HUDEP-2 (cell line): ENCODE data around the gene WDR31.
A peak's percentile ranks its signal among the peaks of the same experiment; 100 is the strongest.
"Not testable (repeated sequence)": the region's sequence is repeated elsewhere in the genome, so short reads cannot be mapped to it uniquely, and the experiment has no call there.

Experiments used
- DNase-seq, 76 experiments: peaks; one replicate each; lab custom pipeline; 2025; ENCODE audit not compliant: unreplicated experiment in 76 of 76; lab: John Stamatoyannopoulos, UW

WDR31 gene

DNA sequence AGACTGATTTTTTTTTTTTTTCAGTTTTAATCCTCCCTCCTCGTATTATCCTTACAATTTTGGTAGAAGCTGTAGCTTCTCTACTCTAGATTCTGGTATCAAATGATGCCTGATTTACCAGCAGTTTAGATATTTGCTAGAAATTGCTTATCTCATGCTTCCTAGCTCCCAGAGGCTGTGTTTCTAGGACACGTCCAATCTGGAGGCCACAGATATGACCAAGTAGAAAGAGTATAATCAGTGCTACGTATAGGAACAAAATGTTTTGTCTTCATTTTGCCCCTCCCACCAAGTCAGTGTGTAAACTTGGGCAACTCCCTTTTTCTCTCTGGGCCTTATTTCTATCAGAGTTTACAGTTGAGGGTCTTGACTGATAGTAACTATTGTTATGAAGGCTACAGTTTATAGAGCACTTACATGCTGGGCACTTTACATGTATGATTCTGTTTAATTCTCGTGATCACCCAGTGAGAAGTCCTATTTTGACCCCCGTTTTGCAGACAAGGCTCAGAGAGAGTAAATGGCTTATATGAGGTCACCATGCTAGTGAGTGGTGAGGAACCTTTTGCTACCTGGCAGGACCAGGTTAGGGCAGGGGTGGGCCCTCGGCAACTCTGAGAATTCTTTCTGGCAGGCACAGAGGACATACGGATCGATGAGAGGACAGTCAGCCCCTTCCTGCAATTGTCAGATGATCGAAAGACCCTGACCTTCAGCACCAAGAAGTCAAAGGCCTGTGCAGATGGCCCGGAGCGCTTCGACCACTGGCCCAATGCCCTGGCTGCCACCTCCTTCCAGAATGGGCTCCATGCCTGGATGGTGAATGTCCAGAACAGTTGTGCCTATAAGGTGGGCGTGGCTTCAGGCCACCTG lies 29.1 kb upstream of the WDR31 start:
- peak in 65 of 76 experiments; percentile 13 to 96 (median 71) for DNase-seq

DNA sequence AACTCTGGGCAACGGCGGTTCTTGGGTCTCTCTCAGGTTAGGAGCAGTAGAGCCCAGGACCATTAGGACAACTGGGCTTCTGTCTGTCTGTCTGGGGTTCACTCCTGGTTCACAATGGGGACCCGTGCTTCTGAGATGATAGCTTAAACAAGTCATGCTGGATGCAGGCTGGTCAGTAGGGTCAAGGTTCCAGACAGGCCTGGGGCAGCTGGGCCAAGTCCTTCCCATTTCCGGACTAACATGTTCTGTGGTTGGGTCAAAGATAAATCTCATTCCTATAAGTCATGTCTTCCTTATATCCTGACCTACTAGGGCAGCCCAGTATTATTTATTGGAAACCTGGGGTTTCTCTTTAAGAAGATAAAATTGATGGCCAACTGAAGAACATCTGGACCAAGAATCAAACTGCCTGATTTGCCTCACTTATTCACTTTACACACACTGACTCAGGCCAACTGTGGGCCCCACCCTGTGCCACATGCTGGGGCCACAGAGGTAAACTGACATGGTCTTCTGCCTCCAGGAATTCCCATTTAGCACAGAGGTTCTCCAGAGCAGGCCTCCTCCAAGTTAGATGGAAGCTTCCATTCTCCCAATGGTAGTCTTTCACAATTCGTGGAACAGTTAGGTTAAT lies 28.4 kb upstream of the WDR31 start:
- DNase-seq: peak in 51 of 76 experiments; percentile 15 to 80 (median 43)

DNA sequence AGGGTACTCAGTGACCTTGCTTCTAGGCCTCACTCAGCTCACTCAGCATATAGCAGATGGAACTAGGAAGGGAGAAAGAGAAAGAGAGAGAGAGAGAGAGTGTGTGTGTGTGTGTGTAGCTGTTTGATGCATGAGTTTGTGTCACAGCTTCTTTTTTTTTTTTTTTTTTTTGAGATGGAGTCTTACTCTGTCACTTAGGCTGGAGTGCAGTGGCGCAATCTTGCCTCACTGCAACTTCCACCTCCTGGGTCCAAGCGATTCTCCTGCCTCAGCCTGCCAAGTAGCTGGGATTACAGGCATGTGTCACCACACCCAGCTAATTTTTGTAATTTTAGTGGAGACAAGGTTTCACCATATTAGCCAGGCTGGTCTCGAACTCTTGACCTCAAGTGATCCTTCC lies 25.6 kb upstream of the WDR31 start:
- DNase-seq: not testable (repeated sequence)

DNA sequence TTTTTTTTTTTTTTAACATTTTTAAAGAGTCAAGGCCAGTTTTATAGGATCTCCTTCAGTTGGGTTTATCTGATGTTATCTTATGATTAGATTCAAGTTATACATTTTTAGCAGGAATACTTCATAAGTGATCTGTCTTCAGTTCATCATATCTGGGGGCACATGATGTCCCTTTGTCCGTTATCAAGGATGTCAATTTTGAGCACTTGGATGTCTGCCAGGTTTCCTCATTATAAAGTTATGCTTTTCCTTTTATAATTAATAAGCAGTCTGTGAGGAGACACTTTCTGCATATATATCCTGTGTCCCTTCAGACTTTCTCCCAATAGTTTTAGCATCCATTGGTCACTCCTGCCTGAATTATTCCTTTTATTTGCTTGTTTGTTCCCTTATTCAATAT lies 24.9 kb upstream of the WDR31 start:
- DNase-seq: peak in 18 of 76 experiments; percentile 4 to 58 (median 26)

DNA sequence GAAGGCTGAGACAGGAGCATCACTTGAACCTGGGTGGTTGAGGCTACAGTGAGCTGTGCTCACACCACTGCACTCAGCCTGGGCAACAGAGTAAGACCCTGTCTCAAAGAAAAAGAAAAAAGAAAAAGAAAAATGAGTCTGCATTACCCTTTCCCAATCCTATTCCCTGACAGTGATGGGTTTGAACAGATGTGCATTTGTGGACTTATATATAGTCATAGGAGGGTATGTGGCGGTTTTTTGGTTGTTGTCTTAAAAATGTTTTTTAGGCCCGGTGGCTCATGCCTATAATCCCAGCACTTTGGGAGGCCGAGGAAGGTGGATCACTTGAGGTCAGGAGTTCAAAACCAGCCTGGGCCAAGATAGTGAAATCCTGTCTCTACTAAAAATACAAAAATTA lies 23.3 kb upstream of the WDR31 start:
- no peak for DNase-seq

DNA sequence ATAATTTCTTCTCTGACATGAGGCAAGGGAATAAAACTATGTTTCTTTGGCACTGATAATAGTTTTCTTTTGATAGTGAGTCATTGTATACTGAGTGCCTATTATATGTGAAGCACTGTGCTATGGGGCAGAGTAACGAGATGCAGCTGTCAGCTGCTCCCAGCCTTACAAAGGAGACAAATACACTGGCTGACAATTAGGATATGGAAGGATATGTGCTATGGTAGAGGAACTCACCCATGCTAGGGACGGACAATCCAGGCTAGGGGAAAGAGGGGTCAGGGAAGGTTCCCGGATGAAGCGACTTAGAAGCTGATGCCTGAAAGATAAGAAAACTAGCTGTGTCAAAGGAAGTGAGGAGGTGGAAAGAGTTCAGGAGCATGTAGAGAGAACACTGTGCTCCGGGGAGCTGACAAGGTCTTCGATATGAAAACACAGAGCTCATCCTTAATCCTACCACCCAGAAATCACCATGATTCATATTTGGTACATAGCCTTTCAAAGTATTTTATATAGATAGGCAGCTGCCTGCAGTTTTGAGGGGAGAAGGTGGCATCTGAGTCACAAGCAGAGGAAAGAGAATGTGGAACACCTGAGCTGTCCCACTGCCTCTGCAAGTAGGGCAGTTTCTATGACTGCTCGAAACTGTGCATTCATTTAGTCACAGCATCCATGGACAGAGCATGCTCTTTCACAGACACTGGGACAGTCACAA lies 21.4 kb upstream of the WDR31 start:
- DNase-seq: no peak

DNA sequence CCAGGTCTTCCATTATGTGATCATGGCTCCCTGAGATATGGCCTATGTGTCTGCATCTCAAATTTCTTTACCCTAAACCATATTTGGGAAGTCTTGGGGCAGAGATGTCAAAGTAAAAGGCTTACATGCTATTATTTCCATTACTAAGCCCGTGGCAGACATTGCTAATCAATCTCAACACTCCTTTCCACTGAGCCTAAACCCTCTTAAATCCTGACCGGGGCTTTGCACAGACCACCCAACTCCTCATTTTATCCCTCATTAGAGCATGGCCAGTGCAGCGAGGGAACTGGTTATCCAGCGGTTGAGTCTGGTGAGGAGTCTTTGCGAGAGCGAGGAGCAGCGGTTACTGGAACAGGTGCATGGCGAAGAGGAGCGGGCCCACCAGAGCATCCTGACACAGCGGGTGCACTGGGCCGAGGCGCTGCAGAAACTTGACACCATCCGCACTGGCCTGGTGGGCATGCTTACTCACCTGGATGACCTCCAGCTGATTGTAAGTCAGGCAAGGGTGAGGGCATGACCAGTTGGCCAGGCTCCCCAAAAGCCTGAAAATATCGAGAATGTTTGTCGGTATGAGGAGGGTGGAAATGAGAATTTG lies 20.3 kb upstream of the WDR31 start:
- DNase-seq: no peak

DNA sequence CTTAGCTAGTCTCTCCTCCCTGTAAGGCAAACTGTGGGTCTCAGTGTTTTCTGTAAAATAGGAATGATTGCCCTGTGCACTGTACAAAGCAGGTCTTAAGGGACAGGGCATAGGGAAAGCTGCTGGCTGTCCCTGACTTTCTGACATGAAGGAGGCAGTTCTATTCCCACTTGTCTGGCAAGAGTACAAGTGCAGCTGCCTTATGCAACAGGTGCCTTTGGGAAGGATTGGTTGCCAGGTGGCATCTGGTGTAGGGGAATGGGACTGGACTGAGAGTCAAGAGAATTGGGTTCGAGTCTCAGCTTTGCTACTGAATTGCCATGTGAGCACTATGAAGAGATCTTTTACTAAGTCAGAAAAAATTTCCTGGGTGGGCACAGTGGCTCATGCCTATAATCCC lies 19.3 kb upstream of the WDR31 start:
- DNase-seq: no peak

DNA sequence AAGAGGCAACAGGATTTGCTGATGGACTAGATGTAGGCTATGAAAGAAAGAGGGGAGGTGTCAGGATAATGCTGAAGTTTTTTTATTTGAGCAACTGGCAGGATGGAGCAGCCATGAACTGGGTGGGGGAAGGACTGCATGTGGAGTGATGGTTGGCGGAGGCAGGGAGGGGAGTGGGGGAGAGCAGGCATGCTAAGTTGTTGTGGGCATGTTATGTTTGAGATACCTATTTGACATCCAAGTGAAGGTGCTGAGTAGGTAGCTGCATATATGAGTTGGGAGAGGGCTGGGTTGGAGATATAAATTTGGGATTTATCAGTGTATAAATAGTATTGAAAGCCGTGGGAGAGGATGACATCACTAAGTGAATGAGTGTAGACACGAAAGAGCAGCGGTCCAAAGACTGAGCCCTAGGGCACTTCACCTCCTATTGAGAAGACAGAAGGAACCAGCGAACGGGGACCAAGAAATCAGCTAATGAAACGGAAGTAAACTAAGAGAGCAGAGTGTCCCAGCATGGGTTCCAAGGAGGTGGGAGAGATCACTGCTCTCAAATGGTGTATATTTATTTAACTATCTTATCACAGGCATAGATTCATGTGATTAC lies 16.7 kb upstream of the WDR31 start:
- DNase-seq: no peak

DNA sequence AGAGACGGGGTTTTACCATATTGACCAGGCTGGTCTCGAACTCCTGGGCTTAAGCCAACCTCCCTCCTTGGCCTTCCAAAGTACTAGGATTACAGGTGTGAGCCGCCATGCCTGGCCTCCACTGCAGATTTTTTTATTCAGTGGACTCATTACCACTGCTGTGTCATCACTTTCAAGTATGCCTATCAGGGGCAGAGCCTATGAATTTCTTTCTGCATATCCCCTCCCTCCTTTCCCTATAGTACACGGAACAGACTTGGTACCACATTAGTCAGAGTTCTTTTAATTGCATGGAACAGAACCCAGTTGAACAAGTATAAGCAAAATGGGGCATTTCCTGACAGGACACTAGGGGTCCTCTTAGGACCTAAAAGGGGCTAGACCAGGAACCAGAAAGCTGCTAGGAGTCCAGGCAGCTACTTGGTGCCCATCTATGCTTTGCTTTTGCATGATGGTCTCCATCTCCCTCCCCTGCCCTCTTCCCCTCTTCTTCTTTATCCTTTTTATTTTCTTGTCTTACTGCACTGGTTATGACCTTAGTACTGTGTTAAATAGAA lies 15.0 kb upstream of the WDR31 start:
- peak in 19 of 76 experiments; percentile 13 to 51 (median 32) for DNase-seq

DNA sequence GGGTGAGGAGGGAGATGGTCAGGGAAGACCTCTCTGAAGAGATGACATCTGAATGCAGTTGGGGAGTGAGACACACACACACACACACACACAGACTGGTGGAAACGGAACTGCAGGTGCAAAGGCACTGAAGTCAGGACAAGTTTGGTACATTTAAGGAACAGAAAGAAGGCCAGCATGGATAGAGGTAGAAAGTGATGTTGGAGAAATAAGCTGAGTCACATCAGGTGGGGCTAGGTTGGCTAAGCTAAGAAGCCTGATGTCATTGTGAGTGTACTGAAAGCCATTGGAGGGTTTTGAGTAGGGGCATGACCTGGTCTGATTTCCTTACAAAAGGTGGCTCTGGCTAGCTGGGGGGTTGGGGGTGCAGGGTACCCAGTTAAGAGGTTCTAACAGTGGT lies 12.3 kb upstream of the WDR31 start:
- no peak for DNase-seq

DNA sequence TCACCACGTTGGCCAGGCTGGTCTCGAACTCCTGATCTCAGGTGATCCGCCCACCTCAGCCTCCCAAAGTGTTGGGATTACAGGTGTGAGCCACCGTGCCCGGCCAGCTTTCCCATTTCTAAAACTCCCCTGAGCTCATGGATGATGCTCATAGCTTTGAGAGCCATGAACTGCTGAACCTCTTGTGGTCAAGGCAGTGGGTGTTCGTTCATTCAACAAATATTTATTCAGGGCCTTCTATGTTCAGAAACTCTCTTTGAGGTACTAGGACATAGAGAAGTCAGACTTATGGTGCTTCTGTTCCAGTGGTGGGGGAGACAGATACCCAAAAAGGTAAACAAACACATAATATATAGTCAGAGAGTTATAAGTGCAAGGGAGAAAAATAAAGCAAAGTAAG lies 11.9 kb upstream of the WDR31 start:
- no peak for DNase-seq

DNA sequence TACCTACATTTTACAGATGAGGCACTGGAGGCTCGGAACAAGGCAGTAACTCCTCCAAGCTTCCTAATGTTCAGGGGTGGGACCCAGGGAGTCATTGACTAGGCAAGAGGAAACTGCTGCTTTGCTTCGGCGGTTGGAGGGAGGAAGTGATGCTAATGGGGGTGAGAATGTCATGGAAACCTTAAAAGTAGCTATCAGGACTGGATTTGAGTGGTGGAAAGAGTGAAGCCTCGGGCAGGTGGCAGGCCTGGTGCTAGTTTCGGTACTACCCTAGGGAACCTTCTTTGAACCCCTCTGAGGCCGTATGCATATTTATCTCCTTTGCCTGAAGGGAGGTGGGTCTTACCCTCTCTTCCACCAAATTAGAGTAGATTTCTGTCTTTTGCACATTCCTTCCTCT lies 10.9 kb upstream of the WDR31 start:
- peak in 1 of 76 experiments; percentile 13 for DNase-seq

DNA sequence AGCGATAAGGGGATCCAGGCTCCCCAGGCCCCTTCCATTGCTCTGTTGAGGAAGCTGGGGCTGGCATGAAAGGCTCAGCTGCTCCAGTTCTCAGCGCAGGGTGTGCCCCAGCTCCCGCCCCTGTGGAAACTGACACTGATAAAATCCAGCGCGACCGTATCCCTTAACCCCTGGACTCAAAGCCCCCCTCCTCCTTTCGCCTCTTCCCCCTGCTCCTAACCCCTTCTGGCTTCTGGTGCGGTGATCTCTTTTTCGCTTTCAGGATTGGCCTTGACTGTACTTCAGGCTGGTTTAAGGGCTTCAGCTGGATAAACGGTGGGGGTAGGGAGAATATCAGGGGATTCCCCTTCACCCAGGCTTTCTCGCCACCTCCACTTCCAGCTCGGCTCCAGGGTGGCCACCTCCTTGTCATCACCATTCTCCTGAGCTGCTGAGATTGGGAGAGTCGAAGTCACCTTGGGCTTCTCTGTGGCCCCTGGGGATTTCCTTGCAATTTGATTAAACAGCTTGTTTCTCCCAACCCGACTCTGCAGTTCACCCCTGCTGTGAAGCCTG lies 10.1 kb upstream of the WDR31 start:
- peak in 18 of 76 experiments; percentile 29 to 74 (median 42) for DNase-seq

DNA sequence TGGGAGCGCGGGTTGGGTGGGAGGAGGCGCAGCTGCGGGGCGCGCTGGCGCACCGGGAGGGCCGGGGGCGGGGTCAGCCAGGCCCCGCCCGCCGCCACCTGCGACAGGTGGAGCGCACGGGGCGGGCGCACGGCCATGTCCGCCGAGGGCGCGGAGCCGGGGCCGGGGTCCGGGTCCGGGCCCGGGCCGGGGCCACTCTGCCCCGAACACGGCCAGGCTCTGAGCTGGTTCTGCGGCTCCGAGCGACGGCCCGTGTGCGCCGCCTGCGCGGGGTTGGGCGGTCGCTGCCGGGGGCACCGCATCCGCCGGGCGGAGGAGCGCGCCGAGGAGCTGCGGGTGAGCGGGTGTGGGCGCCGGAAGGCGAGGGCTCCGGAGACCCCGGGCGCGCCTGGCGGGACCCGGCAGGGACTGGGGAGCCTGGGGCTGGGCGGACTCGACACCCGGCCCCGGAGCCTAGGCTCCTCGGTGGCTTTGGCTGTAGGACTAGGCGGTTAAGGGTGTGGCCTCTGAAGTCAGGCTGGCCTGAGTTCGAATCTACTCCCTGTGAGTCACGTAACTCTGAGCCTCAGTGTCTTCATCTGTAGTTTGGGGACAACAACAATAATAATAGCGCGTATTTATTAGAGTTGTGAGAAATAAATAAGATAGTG lies 9.5 kb upstream of the WDR31 start, which contains the start of gene BSPRY:
TSS of gene BSPRY (plus strand) at position 97 of the 650 bp plus-strand sequence. CDS start at position 136, 39 bp downstream.
- DNase-seq: peak in 51 of 76 experiments; percentile 4 to 74 (median 39)

DNA sequence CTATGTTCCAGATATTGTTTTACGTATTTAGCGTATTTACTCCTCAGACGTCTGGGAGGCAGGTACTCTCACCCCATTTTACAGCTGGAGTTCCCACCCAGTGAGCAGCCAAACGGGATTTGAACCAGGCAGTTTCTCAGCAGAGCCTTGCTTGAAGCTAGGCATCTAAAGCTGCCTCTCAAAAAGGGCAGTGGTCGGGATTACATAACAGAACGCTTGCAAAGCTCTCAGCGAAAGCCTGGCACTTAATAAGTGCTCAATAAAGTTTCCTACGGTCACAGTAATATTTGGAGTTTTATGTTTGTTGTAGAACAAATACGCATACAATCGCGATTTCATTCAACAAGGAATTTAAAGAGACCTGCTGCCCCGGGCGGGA lies 9.0 kb upstream of the WDR31 start:
- DNase-seq: peak in 1 of 76 experiments; percentile 18

DNA sequence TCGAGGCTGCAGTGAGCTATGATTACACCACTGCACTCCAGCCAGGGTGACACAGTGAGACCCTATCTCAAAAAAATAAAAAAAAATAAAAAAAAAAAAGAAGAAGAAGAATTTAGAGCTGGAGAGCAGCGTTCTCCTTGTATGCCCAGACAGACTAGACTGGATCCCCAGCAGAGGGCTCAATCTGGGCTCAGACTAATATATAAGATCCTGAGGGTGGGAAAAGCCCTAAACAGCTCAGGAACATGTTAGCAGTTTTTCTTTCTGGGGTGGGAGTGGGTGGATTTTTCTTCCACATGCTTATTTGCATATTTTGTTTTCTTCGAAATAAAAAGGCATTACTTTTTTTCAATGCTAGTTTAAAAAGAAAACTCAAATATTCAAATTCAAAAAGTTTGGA lies 8.4 kb upstream of the WDR31 start:
- DNase-seq: no peak

DNA sequence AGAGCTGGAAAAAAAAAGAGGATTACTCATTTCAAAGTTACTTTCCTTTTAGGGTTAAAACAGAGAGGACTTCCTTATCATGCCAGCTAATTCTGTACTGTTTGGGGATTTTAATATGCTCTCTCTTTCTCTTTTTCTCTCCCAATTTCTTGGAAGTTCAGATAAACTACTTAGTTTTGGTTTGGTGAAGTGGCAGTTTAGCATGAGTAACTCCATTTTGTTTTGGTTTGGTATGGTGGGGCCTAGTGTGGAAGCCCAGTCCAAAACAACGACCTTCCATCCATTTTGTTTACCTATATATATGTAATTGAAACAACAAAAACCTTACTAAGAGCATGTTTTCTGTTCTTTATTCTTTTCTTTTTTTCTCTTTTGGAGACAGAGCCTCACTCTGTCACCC lies 5.6 kb upstream of the WDR31 start:
- no peak for DNase-seq

DNA sequence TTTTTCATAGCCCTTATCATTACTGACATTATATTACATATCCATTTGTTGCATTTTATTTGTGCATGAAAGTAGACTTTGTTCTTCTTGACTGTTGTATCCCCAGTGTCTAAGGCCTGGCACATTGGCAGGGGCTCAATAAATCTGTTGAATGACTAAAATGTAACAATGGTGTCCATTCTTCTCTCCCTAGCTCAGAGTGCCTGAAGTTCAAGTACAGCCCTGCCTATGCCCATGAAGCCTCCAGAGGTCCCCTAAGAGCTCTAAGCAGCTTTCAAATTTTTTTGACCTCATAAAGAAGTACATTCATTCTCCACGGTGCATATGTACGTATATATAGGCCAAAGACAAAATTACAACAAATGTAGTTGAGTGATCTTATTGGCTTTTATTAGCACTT lies 5.1 kb upstream of the WDR31 start:
- peak in 1 of 76 experiments; percentile 12 for DNase-seq
